OCI-LY7 (cell line): ENCODE data around the gene ANKRD11. TPM values are rescaled to one million over a fixed set of nuclear protein-coding genes. Genes with fewer than 3 reads are reported as not detected.
"Not testable (repeated sequence)": the region's sequence is repeated elsewhere in the genome, so short reads cannot be mapped to it uniquely, and the experiment has no call there.

Source experiments
- BruUV-seq: library from RNA; stranded (reverse); fragments of 400-500 nt; replicated peaks from 2 replicates; lab custom pipeline; 2021; lab: Mats Ljungman, UMichigan
- CTCF ChIA-PET: fragments of 300-600 bp; sonication (Branson Sonifier 250); formaldehyde crosslinking; loops from one replicate; lab custom pipeline; 2022; ENCODE audit warnings: antibody characterized with exemption; ENCODE audit not compliant: unreplicated experiment; lab: Charles Lee
- POLR2A ChIA-PET: fragments of 300-600 bp; sonication (Branson Sonifier 250); formaldehyde crosslinking; loops from one replicate; lab custom pipeline; 2022; ENCODE audit warnings: antibody characterized with exemption; lab: Charles Lee
- DNase-seq: peaks from one replicate; pipeline ENCODE4 v3.0.0-alpha.2; 2015; ENCODE audit warnings: low spot score
- H2AFZ ChIP-seq: fragments of 200-600 bp; sonication (generic), shearing (Covaris generic); 2 replicates; pipeline ENCODE4 v1.6.1; 2014; ENCODE audit warnings: mild to moderate bottlenecking, antibody characterized with exemption, low read length, moderate library complexity
- H3K27ac ChIP-seq: fragments of 200-600 bp; sonication (generic); 2 replicates; pipeline ENCODE4 v1.5.1; 2014; ENCODE audit warnings: mixed run types, low read depth, mild to moderate bottlenecking, moderate library complexity, low read length, inconsistent platforms; ENCODE audit not compliant: poor library complexity, severe bottlenecking
- H3K36me3 ChIP-seq: fragments of 200-600 bp; sonication (generic); 2 replicates; pipeline ENCODE4 v1.6.1; 2014; ENCODE audit warnings: mild to moderate bottlenecking, antibody characterized with exemption, low read length, moderate library complexity, mixed read lengths; ENCODE audit not compliant: insufficient read depth
- H3K4me1 ChIP-seq: fragments of 200-600 bp; sonication (generic); 2 replicates; pipeline ENCODE4 v1.5.1; 2014; ENCODE audit warnings: mild to moderate bottlenecking, low read length; ENCODE audit not compliant: insufficient read depth, poor library complexity, severe bottlenecking
- H3K4me2 ChIP-seq: fragments of 200-600 bp; sonication (generic); 2 replicates; pipeline ENCODE4 v1.6.1; 2014; ENCODE audit warnings: mild to moderate bottlenecking, low read length
- H3K4me3 ChIP-seq: fragments of 200-600 bp; sonication (generic); 2 replicates; pipeline ENCODE4 v1.5.1; 2014; ENCODE audit warnings: mild to moderate bottlenecking, low read depth, low read length; ENCODE audit not compliant: poor library complexity, severe bottlenecking
- H3K79me2 ChIP-seq: fragments of 200-600 bp; sonication (generic); 2 replicates; pipeline ENCODE4 v1.6.1; 2016; ENCODE audit warnings: low read depth, mild to moderate bottlenecking, low read length, moderate library complexity, mixed read lengths; ENCODE audit not compliant: insufficient read depth
- H3K9me2 ChIP-seq: fragments of 200-600 bp; sonication (generic); 2 replicates; pipeline ENCODE4 v1.6.1; 2016; ENCODE audit warnings: mild to moderate bottlenecking, low read length, mixed read lengths; ENCODE audit not compliant: insufficient read depth
- H3K9me3 ChIP-seq: fragments of 200-600 bp; sonication (generic); 2 replicates; pipeline ENCODE4 v1.6.1; 2014; ENCODE audit warnings: mild to moderate bottlenecking, mixed run types, low read length, mixed read lengths
- H4K20me1 ChIP-seq: fragments of 200-600 bp; sonication (generic); 2 replicates; pipeline ENCODE4 v1.6.1; 2014; ENCODE audit warnings: mild to moderate bottlenecking, antibody characterized with exemption, low read length, moderate library complexity, mixed read lengths; ENCODE audit not compliant: insufficient read depth
- EZH2phosphoT487 ChIP-seq: fragments of 200-600 bp; sonication (generic); IDR thresholded peaks from 2 replicates; pipeline ENCODE4 v1.6.1; 2018; ENCODE audit warnings: low read depth, borderline replicate concordance, mild to moderate bottlenecking, mixed run types, antibody characterized with exemption, low read length, moderate library complexity, mixed read lengths
- intact Hi-C: fragments of 100-400 bp; cut with micrococcal nuclease; formaldehyde crosslinking; loops from one replicate; pipeline ENCODE4 v1.10.0; 2022; ENCODE audit not compliant: unreplicated experiment
- total RNA-seq, 2 experiments: library from RNA; depleted of rRNA in 1 of 2; stranded (reverse); fragments of >200 nt in 1 of 2; shearing (Covaris generic) in 1 of 2; gene quantifications; 2 replicates each; pipeline ENCODE4 v1.2.3, GENCODE V29; 2014 to 2022
- TF ChIP-seq, protein P1 (sequence below): fragments of 200-600 bp; sonication (generic); conservative IDR thresholded peaks from 2 replicates; pipeline ENCODE4 v1.5.1; 2014; ENCODE audit warnings: mild to moderate bottlenecking, antibody characterized with exemption, low read length, moderate library complexity, mixed read lengths

ANKRD11 gene
- total RNA-seq, 2 experiments from 2014 or later = 89.1 to 251 TPM

- Histone ChIP-seq H4K20me1 (no peaks in the 10 kb centered on the region), H3K4me1 (peaks cover 6% of the 10 kb centered on the region), H3K27ac (no peak overlapping the region), H3K9me2 (no peaks in the 10 kb centered on the region), H3K36me3 (no peaks in the 10 kb centered on the region), H3K4me3 (no peak overlapping the region), H2AFZ (no peak overlapping the region), H3K4me2 (no peak overlapping the region; the same call in 1 of the 2 replicates), H3K79me2 (no peaks in the 10 kb centered on the region), H3K9me3 (peaks cover 6% of the 10 kb centered on the region; the same call in 1 of the 2 replicates)
- intact Hi-C loops = no loop called here
- BruUV-seq = no TSS peak
- no peak for TF ChIP-seq EZH2phosphoT487
- TF ChIP-seq, protein P1, sequence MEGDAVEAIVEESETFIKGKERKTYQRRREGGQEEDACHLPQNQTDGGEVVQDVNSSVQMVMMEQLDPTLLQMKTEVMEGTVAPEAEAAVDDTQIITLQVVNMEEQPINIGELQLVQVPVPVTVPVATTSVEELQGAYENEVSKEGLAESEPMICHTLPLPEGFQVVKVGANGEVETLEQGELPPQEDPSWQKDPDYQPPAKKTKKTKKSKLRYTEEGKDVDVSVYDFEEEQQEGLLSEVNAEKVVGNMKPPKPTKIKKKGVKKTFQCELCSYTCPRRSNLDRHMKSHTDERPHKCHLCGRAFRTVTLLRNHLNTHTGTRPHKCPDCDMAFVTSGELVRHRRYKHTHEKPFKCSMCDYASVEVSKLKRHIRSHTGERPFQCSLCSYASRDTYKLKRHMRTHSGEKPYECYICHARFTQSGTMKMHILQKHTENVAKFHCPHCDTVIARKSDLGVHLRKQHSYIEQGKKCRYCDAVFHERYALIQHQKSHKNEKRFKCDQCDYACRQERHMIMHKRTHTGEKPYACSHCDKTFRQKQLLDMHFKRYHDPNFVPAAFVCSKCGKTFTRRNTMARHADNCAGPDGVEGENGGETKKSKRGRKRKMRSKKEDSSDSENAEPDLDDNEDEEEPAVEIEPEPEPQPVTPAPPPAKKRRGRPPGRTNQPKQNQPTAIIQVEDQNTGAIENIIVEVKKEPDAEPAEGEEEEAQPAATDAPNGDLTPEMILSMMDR = no peak
- POLR2A ChIA-PET = no interaction called here
- CTCF ChIA-PET = no interaction called here
- no peak for DNase-seq
Measured at GRCh38 chr16:89248196-89248982, 242.0 kb downstream of the ANKRD11 start.

- H4K20me1 ChIP-seq, H3K4me1 ChIP-seq, DNase-seq, H3K36me3 ChIP-seq, H3K79me2 ChIP-seq, H3K27ac ChIP-seq, H2AFZ ChIP-seq, H3K9me2 ChIP-seq, H3K9me3 ChIP-seq, BruUV-seq, POLR2A ChIA-PET, CTCF ChIA-PET: not testable (repeated sequence)
- peak overlapping the region; percentile 55 for H3K4me3 ChIP-seq
- intact Hi-C loops = loop anchor here (2.0 kb wide), 1 partner anchor 41 kb away; no protein-coding TSS in a partner anchor
- H3K4me2 ChIP-seq = peak overlapping the region; percentile 30; the same call in 1 of the 2 replicates
Measured at GRCh38 chr16:89247734-89248075, 242.7 kb downstream of the ANKRD11 start.

GRCh38 chr16:89246903-89247733 lies 243.2 kb downstream of the ANKRD11 start:
- peak; percentile 80 for DNase-seq
- ChIA-PET CTCF (interaction anchor here (0.6 kb wide), 1 partner anchor 266 kb away, joined by 7 read pairs; no protein-coding TSS in a partner anchor), POLR2A (no interaction called here)
- no peak overlapping the region for H3K27ac ChIP-seq
- peaks cover 6% of the 10 kb centered on the region for H3K4me1 ChIP-seq
- no peaks in the 10 kb centered on the region for H3K36me3 ChIP-seq
- peak overlapping the region; percentile 55 for H3K4me3 ChIP-seq
- peak overlapping the region; percentile 60 for H3K4me2 ChIP-seq
- no TSS peak for BruUV-seq
- no peaks in the 10 kb centered on the region for H3K79me2 ChIP-seq
- TF ChIP-seq, protein P1 = no peak
- no peak for TF ChIP-seq EZH2phosphoT487
- H3K9me3 ChIP-seq = peaks cover 6% of the 10 kb centered on the region; the same call in 1 of the 2 replicates
- intact Hi-C loops = loop anchor here (2.0 kb wide), 1 partner anchor 42 kb away; no protein-coding TSS in a partner anchor
- H2AFZ ChIP-seq = peak overlapping the region; percentile 43
- H4K20me1 ChIP-seq = no peaks in the 10 kb centered on the region
- no peaks in the 10 kb centered on the region for H3K9me2 ChIP-seq
